SK-N-SH treated with all-trans-retinoic acid at 6 μM for 48 hours (cell line): ENCODE data around the gene NOP14.

Experiments
- ARNTL ChIP-seq: fragments of 450-650 bp; formaldehyde crosslinking; IDR thresholded peaks from 2 replicates; pipeline ENCODE4 v1.5.0; 2020; ENCODE audit warnings: low read depth, mild to moderate bottlenecking, moderate library complexity, borderline replicate concordance
- BACH2 ChIP-seq: fragments of 250-450 bp; sonication (Bioruptor Pico); IDR thresholded peaks from 2 replicates; pipeline ENCODE4 v1.9.0; 2021; ENCODE audit warnings: mild to moderate bottlenecking, borderline replicate concordance
- ESRRG ChIP-seq: fragments of 250-450 bp; sonication (Bioruptor Pico); IDR thresholded peaks from 2 replicates; pipeline ENCODE4 v1.6.1; 2021; ENCODE audit warnings: mild to moderate bottlenecking
- ISL1 ChIP-seq: fragments of 250-450 bp; sonication (Bioruptor Pico); IDR thresholded peaks from 2 replicates; pipeline ENCODE4 v2.1.2; 2022; ENCODE audit warnings: mild to moderate bottlenecking, moderate library complexity
- RARB ChIP-seq: fragments of 250-450 bp; sonication (Bioruptor Pico); IDR thresholded peaks from 2 replicates; pipeline ENCODE4 v1.8.0; 2021; ENCODE audit warnings: mild to moderate bottlenecking, moderate library complexity
- SNAI2 ChIP-seq: fragments of 250-450 bp; sonication (Bioruptor Pico); IDR thresholded peaks from 2 replicates; pipeline ENCODE4 v1.5.0; 2020; ENCODE audit warnings: mild to moderate bottlenecking, moderate library complexity
- TCF4 ChIP-seq: fragments of 250-450 bp; sonication (Bioruptor Pico); IDR thresholded peaks from 2 replicates; pipeline ENCODE4 v1.8.0; 2021; ENCODE audit warnings: mild to moderate bottlenecking, moderate library complexity, borderline replicate concordance
- TOX ChIP-seq: fragments of 250-450 bp; sonication (Bioruptor Pico); IDR thresholded peaks from 2 replicates; pipeline ENCODE4 v1.8.0; 2021; ENCODE audit warnings: mild to moderate bottlenecking, moderate library complexity, borderline replicate concordance
- ZFP3 ChIP-seq: fragments of 250-450 bp; sonication (Bioruptor Pico); IDR thresholded peaks from 2 replicates; pipeline ENCODE4 v1.5.0; 2020; ENCODE audit warnings: mild to moderate bottlenecking, moderate library complexity
- ZFP30 ChIP-seq: fragments of 450-650 bp; formaldehyde crosslinking; IDR thresholded peaks from 2 replicates; pipeline ENCODE4 v1.5.0; 2022; ENCODE audit warnings: mild to moderate bottlenecking, moderate library complexity
- ZNF565 ChIP-seq: fragments of 450-650 bp; formaldehyde crosslinking; conservative IDR thresholded peaks from 2 replicates; pipeline ENCODE4 v1.5.0; 2020; ENCODE audit warnings: low read depth, mild to moderate bottlenecking, moderate library complexity
- ZNF8 ChIP-seq: fragments of 450-650 bp; formaldehyde crosslinking; IDR thresholded peaks from 2 replicates; pipeline ENCODE4 v1.5.0; 2020; ENCODE audit warnings: mild to moderate bottlenecking, moderate library complexity
- TF ChIP-seq, protein P1 (sequence below): fragments of 250-450 bp; sonication (Bioruptor Pico); IDR thresholded peaks from 2 replicates; pipeline ENCODE4 v1.8.0; 2020; ENCODE audit warnings: mild to moderate bottlenecking, moderate library complexity, borderline replicate concordance
- TF ChIP-seq, protein P2 (sequence below): fragments of 250-450 bp; sonication (Bioruptor Pico); IDR thresholded peaks from 2 replicates; pipeline ENCODE4 v1.8.0; 2021; ENCODE audit warnings: low read depth, mild to moderate bottlenecking, moderate library complexity, borderline replicate concordance

DNA sequence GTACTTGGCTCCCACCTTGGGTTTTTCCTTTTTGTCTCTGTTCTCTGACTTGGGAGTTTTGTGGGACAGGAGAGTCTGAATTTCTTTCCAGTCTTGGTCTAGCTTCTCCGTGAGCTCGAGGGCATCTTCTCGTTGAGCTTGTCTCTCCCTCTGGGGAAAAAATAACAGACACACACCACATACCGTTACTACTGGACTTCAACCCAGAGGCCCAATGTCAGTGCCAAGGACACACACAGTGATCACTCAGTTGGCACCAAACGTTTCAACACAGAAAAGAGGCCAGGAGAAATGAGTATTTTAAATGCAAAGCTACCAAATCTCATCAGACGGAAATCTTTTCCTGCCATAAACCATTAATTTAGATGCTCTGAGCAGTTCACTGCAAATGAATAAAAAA is 9.7 kb downstream of the NOP14 start:
- TF ChIP-seq ISL1 (CRISPR knock-in tag) (no peak), ARNTL (CRISPR knock-in tag) (no peak), TCF4 (CRISPR knock-in tag) (no peak), ZFP30 (CRISPR knock-in tag) (no peak), ZFP3 (no peak), BACH2 (CRISPR knock-in tag) (no peak), TOX (CRISPR knock-in tag) (no peak), RARB (no peak), ZNF565 (CRISPR knock-in tag) (no peak), ESRRG (no peak), ZNF8 (CRISPR knock-in tag) (no peak), SNAI2 (CRISPR knock-in tag) (no peak)
- TF ChIP-seq, protein P1, sequence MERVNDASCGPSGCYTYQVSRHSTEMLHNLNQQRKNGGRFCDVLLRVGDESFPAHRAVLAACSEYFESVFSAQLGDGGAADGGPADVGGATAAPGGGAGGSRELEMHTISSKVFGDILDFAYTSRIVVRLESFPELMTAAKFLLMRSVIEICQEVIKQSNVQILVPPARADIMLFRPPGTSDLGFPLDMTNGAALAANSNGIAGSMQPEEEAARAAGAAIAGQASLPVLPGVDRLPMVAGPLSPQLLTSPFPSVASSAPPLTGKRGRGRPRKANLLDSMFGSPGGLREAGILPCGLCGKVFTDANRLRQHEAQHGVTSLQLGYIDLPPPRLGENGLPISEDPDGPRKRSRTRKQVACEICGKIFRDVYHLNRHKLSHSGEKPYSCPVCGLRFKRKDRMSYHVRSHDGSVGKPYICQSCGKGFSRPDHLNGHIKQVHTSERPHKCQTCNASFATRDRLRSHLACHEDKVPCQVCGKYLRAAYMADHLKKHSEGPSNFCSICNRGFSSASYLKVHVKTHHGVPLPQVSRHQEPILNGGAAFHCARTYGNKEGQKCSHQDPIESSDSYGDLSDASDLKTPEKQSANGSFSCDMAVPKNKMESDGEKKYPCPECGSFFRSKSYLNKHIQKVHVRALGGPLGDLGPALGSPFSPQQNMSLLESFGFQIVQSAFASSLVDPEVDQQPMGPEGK (CRISPR knock-in tag), result no peak
- TF ChIP-seq, protein P2, sequence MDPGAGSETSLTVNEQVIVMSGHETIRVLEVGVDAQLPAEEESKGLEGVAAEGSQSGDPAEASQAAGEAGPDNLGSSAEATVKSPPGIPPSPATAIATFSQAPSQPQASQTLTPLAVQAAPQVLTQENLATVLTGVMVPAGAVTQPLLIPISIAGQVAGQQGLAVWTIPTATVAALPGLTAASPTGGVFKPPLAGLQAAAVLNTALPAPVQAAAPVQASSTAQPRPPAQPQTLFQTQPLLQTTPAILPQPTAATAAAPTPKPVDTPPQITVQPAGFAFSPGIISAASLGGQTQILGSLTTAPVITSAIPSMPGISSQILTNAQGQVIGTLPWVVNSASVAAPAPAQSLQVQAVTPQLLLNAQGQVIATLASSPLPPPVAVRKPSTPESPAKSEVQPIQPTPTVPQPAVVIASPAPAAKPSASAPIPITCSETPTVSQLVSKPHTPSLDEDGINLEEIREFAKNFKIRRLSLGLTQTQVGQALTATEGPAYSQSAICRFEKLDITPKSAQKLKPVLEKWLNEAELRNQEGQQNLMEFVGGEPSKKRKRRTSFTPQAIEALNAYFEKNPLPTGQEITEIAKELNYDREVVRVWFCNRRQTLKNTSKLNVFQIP (CRISPR knock-in tag), result no peak
